ENCODE results near the gene PPIL1.
"Not testable (repeated sequence)": the region's sequence is repeated elsewhere in the genome, so short reads cannot be mapped to it uniquely, and the experiment has no call there.

The PPIL1 gene

GRCh38 chr6:36822506-36823269, 51.9 kb downstream of the PPIL1 start:
- peaks cover 3% of the 10 kb centered on the region for H3K4me1 ChIP-seq (ENCODE audit: control insufficient read depth, insufficient read depth, low read length)
- no peaks in the 10 kb centered on the region for H3K9me3 ChIP-seq (ENCODE audit: control insufficient read depth in 2 of 2, low read length in 2 of 2)
- no peaks in the 10 kb centered on the region for H3K36me3 ChIP-seq (ENCODE audit: control insufficient read depth in 2 of 2, insufficient read depth in 2 of 2, low read length in 2 of 2)
- H3K9ac ChIP-seq (ENCODE audit: low read length in 2 of 2) = no peak overlapping the region
- no peak overlapping the region for H3K4me3 ChIP-seq (ENCODE audit: low read length in 2 of 2)
- no peaks in the 10 kb centered on the region for H3K27me3 ChIP-seq (ENCODE audit: control insufficient read depth in 1 of 2, insufficient read depth in 2 of 2, low read length in 2 of 2)
- H3K27ac ChIP-seq (ENCODE audit: low read length) = no peak overlapping the region

GRCh38 chr6:36821581-36822335, 52.8 kb downstream of the PPIL1 start:
- H3K36me3 ChIP-seq (ENCODE audit: control insufficient read depth in 2 of 2, insufficient read depth in 2 of 2, low read length in 2 of 2) = no peaks in the 10 kb centered on the region
- no peak overlapping the region for H3K27ac ChIP-seq (ENCODE audit: low read length)

GRCh38 chr6:36820700-36821580, 53.7 kb downstream of the PPIL1 start:
- Histone ChIP-seq H3K9ac (ENCODE audit: low read length in 2 of 2) (no peak overlapping the region), H3K27ac (ENCODE audit: low read length) (no peak overlapping the region), H3K9me3 (ENCODE audit: control insufficient read depth in 2 of 2, low read length in 2 of 2) (no peaks in the 10 kb centered on the region), H3K27me3 (ENCODE audit: control insufficient read depth in 1 of 2, insufficient read depth in 2 of 2, low read length in 2 of 2) (no peaks in the 10 kb centered on the region), H3K4me3 (ENCODE audit: low read length in 2 of 2) (no peak overlapping the region), H3K36me3 (ENCODE audit: control insufficient read depth in 2 of 2, insufficient read depth in 2 of 2, low read length in 2 of 2) (no peaks in the 10 kb centered on the region), H3K4me1 (ENCODE audit: control insufficient read depth, insufficient read depth, low read length) (no peaks in the 10 kb centered on the region)

More at GRCh38 chr6:36821581-36822335, 52.8 kb downstream of the PPIL1 start:
- Histone ChIP-seq H3K27me3 (ENCODE audit: control insufficient read depth in 1 of 2, insufficient read depth in 2 of 2, low read length in 2 of 2) (no peaks in the 10 kb centered on the region), H3K9me3 (ENCODE audit: control insufficient read depth in 2 of 2, low read length in 2 of 2) (no peaks in the 10 kb centered on the region), H3K9ac (ENCODE audit: low read length in 2 of 2) (no peak overlapping the region), H3K4me1 (ENCODE audit: control insufficient read depth, insufficient read depth, low read length) (no peaks in the 10 kb centered on the region), H3K4me3 (ENCODE audit: low read length in 2 of 2) (no peak overlapping the region)

GRCh38 chr6:36818756-36819155, 55.8 kb downstream of the PPIL1 start:
- no peak overlapping the region for H3K4me3 ChIP-seq (ENCODE audit: low read length in 2 of 2)
- no peak overlapping the region for H3K9ac ChIP-seq (ENCODE audit: low read length in 2 of 2)
- H3K9me3 ChIP-seq (ENCODE audit: control insufficient read depth in 2 of 2, low read length in 2 of 2) = no peaks in the 10 kb centered on the region

GRCh38 chr6:36817847-36818246, 56.8 kb downstream of the PPIL1 start:
- H3K4me1 ChIP-seq (ENCODE audit: control insufficient read depth, insufficient read depth, low read length) = no peaks in the 10 kb centered on the region
- no peaks in the 10 kb centered on the region for H3K9me3 ChIP-seq (ENCODE audit: control insufficient read depth in 2 of 2, low read length in 2 of 2)
- no peak overlapping the region for H3K27ac ChIP-seq (ENCODE audit: low read length)
- no peak overlapping the region for H3K4me3 ChIP-seq (ENCODE audit: low read length in 2 of 2)
- H3K27me3 ChIP-seq (ENCODE audit: control insufficient read depth in 1 of 2, insufficient read depth in 2 of 2, low read length in 2 of 2) = no peaks in the 10 kb centered on the region
- no peaks in the 10 kb centered on the region for H3K36me3 ChIP-seq (ENCODE audit: control insufficient read depth in 2 of 2, insufficient read depth in 2 of 2, low read length in 2 of 2)
- no peak overlapping the region for H3K9ac ChIP-seq (ENCODE audit: low read length in 2 of 2)

More at GRCh38 chr6:36818756-36819155, 55.8 kb downstream of the PPIL1 start:
- no peaks in the 10 kb centered on the region for H3K27me3 ChIP-seq (ENCODE audit: control insufficient read depth in 1 of 2, insufficient read depth in 2 of 2, low read length in 2 of 2)
- H3K36me3 ChIP-seq (ENCODE audit: control insufficient read depth in 2 of 2, insufficient read depth in 2 of 2, low read length in 2 of 2) = no peaks in the 10 kb centered on the region
- H3K27ac ChIP-seq (ENCODE audit: low read length) = no peak overlapping the region
- H3K4me1 ChIP-seq (ENCODE audit: control insufficient read depth, insufficient read depth, low read length) = no peaks in the 10 kb centered on the region

- Histone ChIP-seq H3K9me3 (ENCODE audit: control insufficient read depth in 2 of 2, low read length in 2 of 2) (no peaks in the 10 kb centered on the region), H3K36me3 (ENCODE audit: control insufficient read depth in 2 of 2, insufficient read depth in 2 of 2, low read length in 2 of 2) (no peaks in the 10 kb centered on the region), H3K4me3 (ENCODE audit: low read length in 2 of 2) (no peak overlapping the region), H3K27me3 (ENCODE audit: control insufficient read depth in 1 of 2, insufficient read depth in 2 of 2, low read length in 2 of 2) (no peaks in the 10 kb centered on the region), H3K9ac (ENCODE audit: low read length in 2 of 2) (no peak overlapping the region), H3K27ac (ENCODE audit: low read length) (no peak overlapping the region), H3K4me1 (ENCODE audit: control insufficient read depth, insufficient read depth, low read length) (no peaks in the 10 kb centered on the region)
Measured at GRCh38 chr6:36817176-36817817, 57.3 kb downstream of the PPIL1 start.

- Histone ChIP-seq H3K9ac (ENCODE audit: low read length in 2 of 2) (no peak overlapping the region), H3K9me3 (ENCODE audit: control insufficient read depth in 2 of 2, low read length in 2 of 2) (no peaks in the 10 kb centered on the region), H3K27ac (ENCODE audit: low read length) (no peak overlapping the region), H3K4me3 (ENCODE audit: low read length in 2 of 2) (no peak overlapping the region), H3K4me1 (ENCODE audit: control insufficient read depth, insufficient read depth, low read length) (no peaks in the 10 kb centered on the region), H3K27me3 (ENCODE audit: control insufficient read depth in 1 of 2, insufficient read depth in 2 of 2, low read length in 2 of 2) (no peaks in the 10 kb centered on the region), H3K36me3 (ENCODE audit: control insufficient read depth in 2 of 2, insufficient read depth in 2 of 2, low read length in 2 of 2) (no peaks in the 10 kb centered on the region)
Measured at GRCh38 chr6:36815962-36816735, 58.5 kb downstream of the PPIL1 start.

- H3K27ac ChIP-seq (ENCODE audit: low read length) = no peak overlapping the region
- no peak overlapping the region for H3K4me3 ChIP-seq (ENCODE audit: low read length in 2 of 2)
- no peaks in the 10 kb centered on the region for H3K27me3 ChIP-seq (ENCODE audit: control insufficient read depth in 1 of 2, insufficient read depth in 2 of 2, low read length in 2 of 2)
- H3K9ac ChIP-seq (ENCODE audit: low read length in 2 of 2) = no peak overlapping the region
- H3K4me1 ChIP-seq (ENCODE audit: control insufficient read depth, insufficient read depth, low read length) = no peaks in the 10 kb centered on the region
- no peaks in the 10 kb centered on the region for H3K9me3 ChIP-seq (ENCODE audit: control insufficient read depth in 2 of 2, low read length in 2 of 2)
- no peaks in the 10 kb centered on the region for H3K36me3 ChIP-seq (ENCODE audit: control insufficient read depth in 2 of 2, insufficient read depth in 2 of 2, low read length in 2 of 2)
Measured at GRCh38 chr6:36814249-36814648, 60.4 kb downstream of the PPIL1 start.

- Histone ChIP-seq H3K36me3 (ENCODE audit: control insufficient read depth in 2 of 2, insufficient read depth in 2 of 2, low read length in 2 of 2) (no peaks in the 10 kb centered on the region), H3K27me3 (ENCODE audit: control insufficient read depth in 1 of 2, insufficient read depth in 2 of 2, low read length in 2 of 2) (no peaks in the 10 kb centered on the region), H3K27ac (ENCODE audit: low read length) (no peak overlapping the region), H3K9me3 (ENCODE audit: control insufficient read depth in 2 of 2, low read length in 2 of 2) (no peaks in the 10 kb centered on the region), H3K4me3 (ENCODE audit: low read length in 2 of 2) (no peak overlapping the region), H3K9ac (ENCODE audit: low read length in 2 of 2) (no peak overlapping the region), H3K4me1 (ENCODE audit: control insufficient read depth, insufficient read depth, low read length) (no peaks in the 10 kb centered on the region)
Measured at GRCh38 chr6:36813526-36813925, 61.1 kb downstream of the PPIL1 start.

- not testable (repeated sequence) for H3K9me3 ChIP-seq (ENCODE audit: control insufficient read depth in 2 of 2, low read length in 2 of 2); H3K27ac ChIP-seq (ENCODE audit: low read length); H3K36me3 ChIP-seq (ENCODE audit: control insufficient read depth in 2 of 2, insufficient read depth in 2 of 2, low read length in 2 of 2); H3K9ac ChIP-seq (ENCODE audit: low read length in 2 of 2); H3K4me3 ChIP-seq (ENCODE audit: low read length in 2 of 2); H3K27me3 ChIP-seq (ENCODE audit: control insufficient read depth in 1 of 2, insufficient read depth in 2 of 2, low read length in 2 of 2); H3K4me1 ChIP-seq (ENCODE audit: control insufficient read depth, insufficient read depth, low read length)
Measured at GRCh38 chr6:36813047-36813446, 61.6 kb downstream of the PPIL1 start.
